Epithelial cell of esophagus (primary cell): Measurements from ENCODE around the gene FAH.

Experiments
- DNase-seq: peaks from one replicate; pipeline ENCODE4 v3.0.0; 2010; ENCODE audit warnings: low read depth
- H3K4me3 ChIP-seq: 2 replicates; pipeline ENCODE4 v1.5.1; 2011; ENCODE audit warnings: mild to moderate bottlenecking, low read length, control low read depth
- TF ChIP-seq, protein P1 (sequence below): IDR thresholded peaks from 2 replicates; pipeline ENCODE4 v1.5.1; 2011; ENCODE audit warnings: low read depth, mild to moderate bottlenecking, low read length, control low read depth, inconsistent platforms; ENCODE audit not compliant: insufficient read depth; ENCODE audit errors: missing control alignments

FAH gene

DNA sequence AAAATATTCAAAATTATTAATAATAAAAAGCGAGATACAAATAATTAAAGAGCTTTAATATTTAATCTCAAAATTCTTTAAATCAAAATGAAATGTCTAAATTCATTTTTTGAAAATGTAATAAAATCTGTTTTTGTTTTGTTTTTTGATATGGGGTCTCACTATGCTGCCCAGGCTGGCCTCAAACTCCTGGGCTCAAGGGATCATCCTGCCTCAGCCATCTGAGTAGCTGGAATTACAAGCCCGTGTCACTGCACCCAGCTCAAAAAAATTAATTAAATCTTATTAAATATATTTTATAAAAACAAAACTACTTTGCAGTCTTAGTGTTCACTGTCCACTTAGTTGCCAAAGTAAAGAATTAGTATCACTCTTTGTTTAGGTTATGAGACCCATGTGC, 38.4 kb downstream of the FAH start:
- DNase-seq, result no peak
- TF ChIP-seq, protein P1, sequence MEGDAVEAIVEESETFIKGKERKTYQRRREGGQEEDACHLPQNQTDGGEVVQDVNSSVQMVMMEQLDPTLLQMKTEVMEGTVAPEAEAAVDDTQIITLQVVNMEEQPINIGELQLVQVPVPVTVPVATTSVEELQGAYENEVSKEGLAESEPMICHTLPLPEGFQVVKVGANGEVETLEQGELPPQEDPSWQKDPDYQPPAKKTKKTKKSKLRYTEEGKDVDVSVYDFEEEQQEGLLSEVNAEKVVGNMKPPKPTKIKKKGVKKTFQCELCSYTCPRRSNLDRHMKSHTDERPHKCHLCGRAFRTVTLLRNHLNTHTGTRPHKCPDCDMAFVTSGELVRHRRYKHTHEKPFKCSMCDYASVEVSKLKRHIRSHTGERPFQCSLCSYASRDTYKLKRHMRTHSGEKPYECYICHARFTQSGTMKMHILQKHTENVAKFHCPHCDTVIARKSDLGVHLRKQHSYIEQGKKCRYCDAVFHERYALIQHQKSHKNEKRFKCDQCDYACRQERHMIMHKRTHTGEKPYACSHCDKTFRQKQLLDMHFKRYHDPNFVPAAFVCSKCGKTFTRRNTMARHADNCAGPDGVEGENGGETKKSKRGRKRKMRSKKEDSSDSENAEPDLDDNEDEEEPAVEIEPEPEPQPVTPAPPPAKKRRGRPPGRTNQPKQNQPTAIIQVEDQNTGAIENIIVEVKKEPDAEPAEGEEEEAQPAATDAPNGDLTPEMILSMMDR, result no peak
- no peak overlapping the region for H3K4me3 ChIP-seq

DNA sequence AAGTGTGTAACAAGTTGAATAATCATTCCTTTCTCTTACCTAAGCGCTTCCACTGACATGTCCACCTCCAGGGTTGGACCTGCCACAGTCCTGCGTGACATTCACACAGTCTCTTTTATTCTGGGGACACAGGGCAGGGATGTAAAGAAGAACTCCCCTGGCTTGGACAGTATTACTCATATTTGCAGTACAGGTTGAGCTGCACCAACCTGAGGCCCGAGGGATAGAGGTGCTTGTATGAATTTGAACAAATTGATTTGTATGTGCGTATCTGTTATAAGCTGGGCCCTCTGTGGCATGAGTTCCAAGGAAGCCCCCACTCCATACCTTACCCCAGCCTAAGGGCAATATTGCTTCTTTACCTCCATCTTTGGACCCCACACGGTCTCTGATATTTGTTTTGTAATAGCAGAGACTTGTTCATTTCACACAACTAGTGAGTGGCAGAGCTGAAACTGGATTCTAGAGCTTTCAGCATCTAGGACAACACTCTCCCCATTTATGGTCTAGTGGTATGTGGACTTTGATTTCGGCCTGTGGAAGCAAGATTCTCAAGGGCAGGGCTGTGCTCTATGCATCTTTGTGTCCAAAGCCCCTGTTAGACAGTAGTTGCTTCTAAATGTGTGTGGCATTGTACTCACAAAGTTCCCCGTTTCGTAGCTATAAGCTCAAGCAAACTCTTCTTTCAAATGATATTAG, 39.2 kb downstream of the FAH start:
- TF ChIP-seq, protein P1, result no peak
- no peak overlapping the region for H3K4me3 ChIP-seq
- no peak for DNase-seq

- TF ChIP-seq, protein P1, result no peak
- DNase-seq, result no peak
- no peak overlapping the region for H3K4me3 ChIP-seq
Measured at GRCh38 chr15:80194186-80194585, 41.4 kb downstream of the FAH start.

- TF ChIP-seq, protein P1, result no peak
- no peak for DNase-seq
- no peak overlapping the region for H3K4me3 ChIP-seq
Measured at GRCh38 chr15:80194914-80195313, 42.1 kb downstream of the FAH start.

- TF ChIP-seq, protein P1, result no peak
- DNase-seq, result no peak
- H3K4me3 ChIP-seq, result no peak overlapping the region
Measured at GRCh38 chr15:80199366-80199765, 46.6 kb downstream of the FAH start.

GRCh38 chr15:80199869-80200268, 47.1 kb downstream of the FAH start:
- DNase-seq, result no peak
- no peak overlapping the region for H3K4me3 ChIP-seq
- TF ChIP-seq, protein P1, result no peak
